Nephron (organoid): ENCODE data around the gene TEDC1.
"Not testable (repeated sequence)": the region's sequence is repeated elsewhere in the genome, so short reads cannot be mapped to it uniquely, and the experiment has no call there.

Experiments used
- H3K27ac Mint-ChIP-seq, 3 experiments: 2 replicates each; pipeline ENCODE4 v1.8.0; 2020; ENCODE audit warnings: mixed read lengths in 3 of 3, mild to moderate bottlenecking in 2 of 3, moderate library complexity in 1 of 3
- H3K27me3 Mint-ChIP-seq: 2 replicates; pipeline ENCODE4 v1.8.0; 2021; ENCODE audit warnings: low read depth, mild to moderate bottlenecking, moderate library complexity, mixed read lengths
- H3K36me3 Mint-ChIP-seq: 2 replicates; pipeline ENCODE4 v1.8.0; 2020; ENCODE audit warnings: low read depth, mixed read lengths
- H3K4me1 Mint-ChIP-seq: 2 replicates; pipeline ENCODE4 v1.8.0; 2020; ENCODE audit warnings: mixed read lengths
- H3K4me3 Mint-ChIP-seq, 3 experiments: 2 replicates each; pipeline ENCODE4 v1.8.0; 2020; ENCODE audit warnings: mild to moderate bottlenecking in 3 of 3, mixed read lengths in 3 of 3, moderate library complexity in 2 of 3
- H3K9me3 Mint-ChIP-seq: 2 replicates; pipeline ENCODE4 v1.8.0; 2020; ENCODE audit warnings: mixed read lengths
- TF ChIP-seq, protein P1 (sequence below), 3 experiments: fragments of 200-600 bp; sonication (generic); IDR thresholded peaks; one replicate each; pipeline ENCODE4 v1.5.0; 2021; ENCODE audit warnings: antibody characterized with exemption in 3 of 3; ENCODE audit not compliant: unreplicated experiment in 3 of 3

The TEDC1 gene

DNA sequence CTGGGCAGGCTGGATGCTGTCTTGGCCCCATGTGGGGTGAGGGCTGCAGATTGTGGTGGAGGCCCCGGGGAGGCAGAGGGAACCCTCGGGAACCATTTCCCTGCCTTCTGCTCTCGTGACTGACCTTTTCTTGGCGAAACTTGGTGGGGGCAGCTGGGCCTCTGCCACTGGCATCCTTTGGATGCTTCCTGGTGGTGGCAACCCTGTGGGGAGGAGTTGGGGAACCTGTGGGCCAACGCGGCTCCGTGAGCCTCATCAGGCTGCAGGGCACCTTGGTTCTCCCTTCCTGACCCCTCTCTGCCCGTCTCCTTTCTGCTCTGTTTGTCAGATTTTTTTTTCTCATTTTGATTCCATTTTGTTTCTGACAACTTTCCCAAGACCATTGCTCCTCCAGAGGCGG lies 49.8 kb downstream of the TEDC1 start:
- Mint-ChIP-seq H3K9me3 (peaks cover 18% of the 10 kb centered on the region), H3K4me1 (no peaks in the 10 kb centered on the region), H3K4me3 (no peak overlapping the region), H3K27ac (no peak overlapping the region), H3K36me3 (no peaks in the 10 kb centered on the region), H3K27me3 (peaks cover 29% of the 10 kb centered on the region)
- TF ChIP-seq, protein P1, sequence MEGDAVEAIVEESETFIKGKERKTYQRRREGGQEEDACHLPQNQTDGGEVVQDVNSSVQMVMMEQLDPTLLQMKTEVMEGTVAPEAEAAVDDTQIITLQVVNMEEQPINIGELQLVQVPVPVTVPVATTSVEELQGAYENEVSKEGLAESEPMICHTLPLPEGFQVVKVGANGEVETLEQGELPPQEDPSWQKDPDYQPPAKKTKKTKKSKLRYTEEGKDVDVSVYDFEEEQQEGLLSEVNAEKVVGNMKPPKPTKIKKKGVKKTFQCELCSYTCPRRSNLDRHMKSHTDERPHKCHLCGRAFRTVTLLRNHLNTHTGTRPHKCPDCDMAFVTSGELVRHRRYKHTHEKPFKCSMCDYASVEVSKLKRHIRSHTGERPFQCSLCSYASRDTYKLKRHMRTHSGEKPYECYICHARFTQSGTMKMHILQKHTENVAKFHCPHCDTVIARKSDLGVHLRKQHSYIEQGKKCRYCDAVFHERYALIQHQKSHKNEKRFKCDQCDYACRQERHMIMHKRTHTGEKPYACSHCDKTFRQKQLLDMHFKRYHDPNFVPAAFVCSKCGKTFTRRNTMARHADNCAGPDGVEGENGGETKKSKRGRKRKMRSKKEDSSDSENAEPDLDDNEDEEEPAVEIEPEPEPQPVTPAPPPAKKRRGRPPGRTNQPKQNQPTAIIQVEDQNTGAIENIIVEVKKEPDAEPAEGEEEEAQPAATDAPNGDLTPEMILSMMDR (IDR thresholded peaks at IDR 0.05; ENCODE audit: unreplicated experiment in 3 of 3) = no peak

DNA sequence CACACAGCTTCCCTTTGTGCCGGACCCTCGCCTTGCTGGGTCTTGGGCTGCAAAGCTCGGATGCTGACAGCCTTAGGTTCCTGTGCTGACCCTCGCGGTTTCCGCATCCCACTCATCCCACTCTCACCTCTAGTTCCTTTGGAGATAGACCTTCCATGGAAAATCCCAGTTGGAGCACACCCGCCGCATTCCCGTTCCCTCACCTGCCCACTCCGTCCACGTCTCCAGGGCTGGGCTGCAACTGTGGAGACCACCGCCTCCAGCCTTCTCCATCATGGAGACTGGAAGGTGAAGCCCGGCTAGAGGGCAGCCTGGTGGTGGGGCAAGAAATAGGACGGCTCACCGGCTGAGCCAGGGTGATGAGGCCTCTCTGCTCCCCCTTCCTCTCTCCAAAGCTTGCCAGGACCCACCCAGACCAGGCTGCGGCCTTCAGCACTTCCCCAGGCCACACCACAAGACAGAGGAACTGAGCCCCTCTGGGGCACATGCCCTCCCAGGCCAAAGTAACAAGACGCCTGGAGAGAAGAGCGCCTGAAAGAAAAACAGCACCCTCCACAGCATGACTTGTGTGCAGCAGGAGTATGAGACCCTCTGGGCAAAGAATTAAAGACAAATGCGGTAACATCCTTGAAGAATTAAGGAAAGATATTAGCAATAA lies 50.3 kb downstream of the TEDC1 start:
- Mint-ChIP-seq H3K4me1 (no peaks in the 10 kb centered on the region), H3K36me3 (no peaks in the 10 kb centered on the region), H3K27me3 (peaks cover 27% of the 10 kb centered on the region), H3K4me3 (no peak overlapping the region), H3K9me3 (peaks cover 18% of the 10 kb centered on the region), H3K27ac (no peak overlapping the region)
- TF ChIP-seq, protein P1 (IDR thresholded peaks at IDR 0.05; ENCODE audit: unreplicated experiment in 3 of 3) = no peak

DNA sequence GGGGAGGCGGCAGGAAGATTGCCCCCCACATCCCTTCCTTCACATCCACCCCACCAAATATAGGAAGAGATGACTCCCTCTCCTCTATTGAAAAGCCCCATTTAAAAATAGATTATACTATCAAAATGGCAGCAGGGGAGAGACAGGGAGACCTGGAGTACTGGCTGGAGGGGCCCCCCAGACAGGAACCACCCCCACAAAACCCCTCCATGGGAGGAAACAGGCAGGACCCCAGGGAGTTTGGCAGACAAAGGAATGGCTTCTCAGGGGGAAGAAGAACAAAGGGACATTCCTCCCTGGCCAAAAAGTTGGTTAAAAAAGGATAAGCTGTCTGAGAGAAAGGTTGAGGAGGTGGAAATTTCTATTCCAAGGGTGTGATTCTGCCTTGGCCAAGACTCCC lies 54.6 kb downstream of the TEDC1 start:
- Mint-ChIP-seq H3K9me3 (peaks cover 32% of the 10 kb centered on the region), H3K27me3 (peaks cover 15% of the 10 kb centered on the region)
- H3K36me3 Mint-ChIP-seq, H3K4me1 Mint-ChIP-seq, H3K4me3 Mint-ChIP-seq, H3K27ac Mint-ChIP-seq: not testable (repeated sequence)

- peaks cover 32% of the 10 kb centered on the region for H3K9me3 Mint-ChIP-seq
- peaks cover 13% of the 10 kb centered on the region for H3K27me3 Mint-ChIP-seq
- H3K36me3 Mint-ChIP-seq, H3K4me1 Mint-ChIP-seq, H3K4me3 Mint-ChIP-seq, H3K27ac Mint-ChIP-seq: not testable (repeated sequence)
These were observed 55.4 kb downstream of the TEDC1 start for GRCh38 chr14:105546410-105546809.

GRCh38 chr14:105547072-105547471 lies 56.0 kb downstream of the TEDC1 start:
- peaks cover 27% of the 10 kb centered on the region for H3K9me3 Mint-ChIP-seq
- H3K4me1 Mint-ChIP-seq, H3K36me3 Mint-ChIP-seq, H3K27ac Mint-ChIP-seq, H3K27me3 Mint-ChIP-seq, H3K4me3 Mint-ChIP-seq: not testable (repeated sequence)

- H3K27me3 Mint-ChIP-seq = peaks cover 14% of the 10 kb centered on the region
- no peaks in the 10 kb centered on the region for H3K36me3 Mint-ChIP-seq
- H3K4me3 Mint-ChIP-seq = no peak overlapping the region
- H3K27ac Mint-ChIP-seq = no peak overlapping the region
- TF ChIP-seq, protein P1 (IDR thresholded peaks at IDR 0.05; ENCODE audit: unreplicated experiment in 3 of 3) = no peak
- peaks cover 27% of the 10 kb centered on the region for H3K9me3 Mint-ChIP-seq
- H3K4me1 Mint-ChIP-seq = no peaks in the 10 kb centered on the region
These were observed 56.7 kb downstream of the TEDC1 start for GRCh38 chr14:105547741-105548169.
